ENCODE results near the gene IGBP1. TPM values are rescaled to one million over a fixed set of nuclear protein-coding genes. Genes with fewer than 3 reads are reported as not detected.

IGBP1 gene
- total RNA-seq, 1 donor from 2014 or later, result 38.3 TPM

DNA sequence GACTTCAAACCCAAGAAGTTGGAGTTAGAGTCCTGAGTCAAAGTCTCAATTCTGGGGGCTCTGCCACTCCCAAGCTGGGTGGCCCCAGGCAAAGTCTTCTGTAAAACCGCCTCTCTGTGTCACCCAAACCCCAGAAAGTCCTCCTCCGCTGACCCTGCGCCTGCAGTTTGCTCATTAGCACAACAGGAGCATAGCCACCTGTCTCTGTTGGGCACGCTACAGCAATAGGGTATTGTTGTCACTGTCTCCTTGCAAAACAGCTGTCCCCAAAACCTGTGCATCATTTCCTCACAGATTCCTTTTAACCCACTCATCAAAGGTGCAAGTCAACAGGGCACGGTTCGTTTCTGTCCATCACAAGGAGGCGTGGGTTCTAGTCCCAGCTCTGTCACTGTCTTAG lies 36.0 kb downstream of the IGBP1 start:
- no peaks in the 10 kb centered on the region for H3K9me3 Mint-ChIP-seq
- no peak overlapping the region for H3K27ac Mint-ChIP-seq (ENCODE audit: unreplicated experiment)
- peaks cover 7% of the 10 kb centered on the region for H3K36me3 Mint-ChIP-seq (ENCODE audit: low read depth)

DNA sequence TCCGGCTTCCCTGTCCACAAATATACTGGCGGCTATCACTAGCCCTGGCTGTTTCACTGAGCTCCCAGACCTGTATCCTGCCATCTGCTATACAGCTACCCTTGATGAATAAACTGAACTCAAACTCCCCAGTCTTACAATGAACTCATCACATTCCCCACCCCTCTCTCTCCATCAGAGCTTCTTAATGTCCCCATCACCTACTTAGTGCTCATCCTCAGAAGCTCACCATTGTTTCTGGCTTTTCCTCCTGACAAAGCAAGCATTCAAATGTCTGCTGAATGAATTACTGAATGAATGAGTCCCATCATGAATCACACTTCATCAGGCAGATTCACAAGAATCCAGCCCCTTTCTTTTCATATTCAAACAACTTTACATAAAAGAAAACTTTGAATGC lies 38.4 kb downstream of the IGBP1 start:
- no peak for DNase-seq (ENCODE audit: low read depth, low spot score)
- no peaks in the 10 kb centered on the region for H3K9me3 Mint-ChIP-seq
- H3K4me3 Mint-ChIP-seq, result peak overlapping the region; percentile 1
- no peaks in the 10 kb centered on the region for H3K27me3 Mint-ChIP-seq (ENCODE audit: low read depth)
- H3K36me3 Mint-ChIP-seq (ENCODE audit: low read depth), result peaks cover 3% of the 10 kb centered on the region
- H3K4me1 Mint-ChIP-seq, result peaks cover 40% of the 10 kb centered on the region
- TF ChIP-seq, protein P1, sequence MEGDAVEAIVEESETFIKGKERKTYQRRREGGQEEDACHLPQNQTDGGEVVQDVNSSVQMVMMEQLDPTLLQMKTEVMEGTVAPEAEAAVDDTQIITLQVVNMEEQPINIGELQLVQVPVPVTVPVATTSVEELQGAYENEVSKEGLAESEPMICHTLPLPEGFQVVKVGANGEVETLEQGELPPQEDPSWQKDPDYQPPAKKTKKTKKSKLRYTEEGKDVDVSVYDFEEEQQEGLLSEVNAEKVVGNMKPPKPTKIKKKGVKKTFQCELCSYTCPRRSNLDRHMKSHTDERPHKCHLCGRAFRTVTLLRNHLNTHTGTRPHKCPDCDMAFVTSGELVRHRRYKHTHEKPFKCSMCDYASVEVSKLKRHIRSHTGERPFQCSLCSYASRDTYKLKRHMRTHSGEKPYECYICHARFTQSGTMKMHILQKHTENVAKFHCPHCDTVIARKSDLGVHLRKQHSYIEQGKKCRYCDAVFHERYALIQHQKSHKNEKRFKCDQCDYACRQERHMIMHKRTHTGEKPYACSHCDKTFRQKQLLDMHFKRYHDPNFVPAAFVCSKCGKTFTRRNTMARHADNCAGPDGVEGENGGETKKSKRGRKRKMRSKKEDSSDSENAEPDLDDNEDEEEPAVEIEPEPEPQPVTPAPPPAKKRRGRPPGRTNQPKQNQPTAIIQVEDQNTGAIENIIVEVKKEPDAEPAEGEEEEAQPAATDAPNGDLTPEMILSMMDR (conservative IDR thresholded peaks at IDR 0.05), result no peak
- H3K27ac Mint-ChIP-seq (ENCODE audit: unreplicated experiment), result peak overlapping the region; percentile 2

More for the DNA sequence above, 36.0 kb downstream of the IGBP1 start:
- H3K27me3 Mint-ChIP-seq (ENCODE audit: low read depth), result no peaks in the 10 kb centered on the region
- H3K4me3 Mint-ChIP-seq, result no peak overlapping the region
- peaks cover 40% of the 10 kb centered on the region for H3K4me1 Mint-ChIP-seq
- no peak for DNase-seq (ENCODE audit: low read depth, low spot score)
- TF ChIP-seq, protein P1 (conservative IDR thresholded peaks at IDR 0.05), result no peak

DNA sequence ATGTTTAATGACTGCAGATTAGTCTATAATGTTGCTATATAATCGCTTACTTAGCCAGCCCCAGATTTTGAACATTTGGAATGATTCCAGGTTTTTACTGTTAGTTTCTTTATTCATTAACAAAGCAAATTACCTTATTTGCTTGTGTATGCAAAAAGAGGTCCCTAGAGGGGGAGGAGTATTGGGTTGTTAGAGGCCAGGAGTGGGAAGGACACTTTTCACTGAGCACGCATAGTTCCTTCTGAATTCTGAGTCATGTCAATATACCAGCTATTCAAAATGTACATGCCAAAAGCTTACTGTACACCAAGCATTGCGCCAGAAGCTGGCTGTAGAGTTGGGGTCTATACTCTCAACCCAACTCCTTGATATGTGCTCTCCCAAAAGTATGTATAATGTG lies 39.0 kb downstream of the IGBP1 start:
- no peaks in the 10 kb centered on the region for H3K36me3 Mint-ChIP-seq (ENCODE audit: low read depth)
- H3K4me3 Mint-ChIP-seq, result no peak overlapping the region
- H3K4me1 Mint-ChIP-seq, result peaks cover 40% of the 10 kb centered on the region
- H3K27ac Mint-ChIP-seq (ENCODE audit: unreplicated experiment), result no peak overlapping the region
- no peaks in the 10 kb centered on the region for H3K27me3 Mint-ChIP-seq (ENCODE audit: low read depth)
- H3K9me3 Mint-ChIP-seq, result no peaks in the 10 kb centered on the region
- TF ChIP-seq, protein P1 (conservative IDR thresholded peaks at IDR 0.05), result no peak
- DNase-seq (ENCODE audit: low read depth, low spot score), result no peak

DNA sequence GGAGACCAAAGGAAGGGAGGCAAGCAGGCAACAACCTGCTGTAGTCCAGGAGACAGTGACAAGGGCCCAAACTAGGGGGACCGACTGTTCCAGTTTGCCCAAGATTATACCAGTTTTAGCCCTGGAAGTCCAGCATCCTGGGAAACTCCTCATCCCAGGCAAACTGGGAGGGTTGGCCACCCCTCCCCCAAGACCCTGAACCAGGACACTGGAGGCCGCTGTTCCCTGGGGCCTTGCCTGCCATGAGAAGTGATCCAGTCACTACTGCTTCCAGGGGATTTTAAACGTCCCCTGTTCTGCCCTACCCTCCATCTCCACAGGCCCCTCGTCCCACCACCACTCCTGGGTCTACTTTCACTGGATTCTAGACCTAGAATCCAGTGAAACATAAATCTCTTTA lies 39.7 kb downstream of the IGBP1 start:
- H3K4me1 Mint-ChIP-seq, result peaks cover 36% of the 10 kb centered on the region

DNA sequence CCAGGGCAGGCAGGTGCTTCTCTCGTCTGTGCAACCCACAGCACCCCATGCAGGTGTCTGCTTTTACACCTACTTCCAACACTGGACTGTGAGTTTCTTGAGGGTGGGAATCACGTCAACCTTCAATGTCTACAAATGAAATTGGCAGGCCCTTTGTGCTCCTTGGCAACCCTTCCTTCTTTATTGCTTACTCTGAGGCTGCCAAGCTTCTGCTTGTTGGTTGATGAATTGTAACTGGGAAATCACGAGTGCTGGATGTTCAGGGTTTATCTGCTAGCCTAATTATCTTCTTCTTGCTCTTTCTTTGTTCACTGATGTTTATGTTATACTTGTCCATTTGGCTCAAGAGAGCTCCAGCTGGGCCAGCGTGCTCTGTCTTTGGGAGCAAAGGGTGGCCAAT lies 41.5 kb downstream of the IGBP1 start:
- TF ChIP-seq, protein P1 (conservative IDR thresholded peaks at IDR 0.05), result no peak

More for the DNA sequence above, 39.7 kb downstream of the IGBP1 start:
- no peak overlapping the region for H3K4me3 Mint-ChIP-seq
- H3K27me3 Mint-ChIP-seq (ENCODE audit: low read depth), result no peaks in the 10 kb centered on the region
- no peaks in the 10 kb centered on the region for H3K9me3 Mint-ChIP-seq
- DNase-seq (ENCODE audit: low read depth, low spot score), result no peak
- TF ChIP-seq, protein P1 (conservative IDR thresholded peaks at IDR 0.05), result no peak
- no peak overlapping the region for H3K27ac Mint-ChIP-seq (ENCODE audit: unreplicated experiment)
- H3K36me3 Mint-ChIP-seq (ENCODE audit: low read depth), result no peaks in the 10 kb centered on the region

DNA sequence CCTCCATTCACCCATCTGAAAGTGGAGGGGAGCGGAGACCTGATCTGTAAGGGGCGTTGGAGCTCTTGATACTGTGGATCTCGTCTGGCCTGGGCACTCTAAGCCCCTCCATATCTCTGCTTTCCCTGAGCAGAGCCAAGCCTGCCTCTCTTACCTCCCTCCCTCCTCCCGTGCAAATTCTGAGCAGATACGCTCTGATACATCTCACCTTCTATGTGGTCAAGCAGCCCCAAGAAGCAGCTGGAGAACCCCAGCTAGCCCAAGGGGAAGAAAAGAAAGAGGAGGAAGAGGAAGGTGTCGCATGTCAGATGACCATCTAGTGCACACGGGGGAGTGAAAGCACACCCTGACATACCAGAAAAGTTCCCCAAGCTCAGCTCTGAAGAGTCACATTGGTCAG lies 42.1 kb downstream of the IGBP1 start:
- DNase-seq (ENCODE audit: low read depth, low spot score), result no peak
- Mint-ChIP-seq H3K4me1 (peaks cover 26% of the 10 kb centered on the region), H3K9me3 (no peaks in the 10 kb centered on the region), H3K36me3 (ENCODE audit: low read depth) (no peaks in the 10 kb centered on the region), H3K27ac (ENCODE audit: unreplicated experiment) (no peak overlapping the region), H3K4me3 (no peak overlapping the region), H3K27me3 (ENCODE audit: low read depth) (no peaks in the 10 kb centered on the region)
- TF ChIP-seq, protein P1 (conservative IDR thresholded peaks at IDR 0.05), result no peak

More for the DNA sequence above, 41.5 kb downstream of the IGBP1 start:
- Mint-ChIP-seq H3K4me1 (peaks cover 26% of the 10 kb centered on the region), H3K4me3 (no peak overlapping the region), H3K27ac (ENCODE audit: unreplicated experiment) (no peak overlapping the region), H3K9me3 (no peaks in the 10 kb centered on the region), H3K36me3 (ENCODE audit: low read depth) (no peaks in the 10 kb centered on the region), H3K27me3 (ENCODE audit: low read depth) (no peaks in the 10 kb centered on the region)
- DNase-seq (ENCODE audit: low read depth, low spot score), result no peak

Data from neural crest cell (in vitro differentiated cells).